K562 (cell line): ENCODE results near the gene GBA2. TPM values are rescaled to one million over a fixed set of nuclear protein-coding genes. Genes with fewer than 3 reads are reported as not detected.

Source experiments
- CAMTA2 ChIP-seq: fragments of 250-450 bp; sonication (Bioruptor Pico); conservative IDR thresholded peaks from 2 replicates; pipeline ENCODE4 v1.5.1; 2022
- CEBPG ChIP-seq, 3 experiments: fragments of 200-800 bp in 1 of 3; sonication (Bioruptor generic) in 1 of 3; sonication (generic) in 1 of 3; formaldehyde crosslinking in 1 of 3; IDR thresholded peaks in 2 of 3; conservative IDR thresholded peaks in 1 of 3; 2 replicates each; pipeline versions ENCODE4 v1.6.1 to v1.8.0; 2016 to 2022; ENCODE audit warnings: missing compliant biosample characterization in 2 of 3, missing genetic modification characterization in 2 of 3, mild to moderate bottlenecking in 1 of 3, missing genetic modification reagents in 1 of 3
- HDAC8 ChIP-seq: fragments of 450-650 bp; IDR thresholded peaks from 2 replicates; pipeline ENCODE4 v1.6.1; 2016; ENCODE audit warnings: mild to moderate bottlenecking, missing genetic modification characterization, moderate library complexity, missing compliant biosample characterization
- KDM1A ChIP-seq, 2 experiments: fragments of 450-650 bp; IDR thresholded peaks; 2 replicates each; pipeline ENCODE4 v1.6.1; 2016; ENCODE audit warnings: mild to moderate bottlenecking in 2 of 2
- NEUROD1 ChIP-seq: fragments of 150-350 bp; IDR thresholded peaks from 2 replicates; pipeline ENCODE4 v1.6.1; 2014; ENCODE audit warnings: borderline replicate concordance, low read length, low read depth; ENCODE audit not compliant: partially characterized antibody
- NR2C1 ChIP-seq, 2 experiments: fragments of 450-650 bp; IDR thresholded peaks; 2 replicates each; pipeline ENCODE4 v1.6.1; 2017; ENCODE audit warnings: mild to moderate bottlenecking in 2 of 2, antibody characterized with exemption in 1 of 2, inconsistent platforms in 1 of 2, missing compliant biosample characterization in 1 of 2, missing genetic modification characterization in 1 of 2
- POLR2AphosphoS5 ChIP-seq: IDR thresholded peaks from 2 replicates; pipeline ENCODE4 v1.6.1; 2011; ENCODE audit warnings: mild to moderate bottlenecking, low read depth, low read length, moderate library complexity; ENCODE audit not compliant: control insufficient read depth, insufficient read depth
- SIX5 ChIP-seq, 2 experiments: IDR thresholded peaks; 2 replicates each; pipeline ENCODE4 v1.6.1; 2011; ENCODE audit warnings: low read length in 2 of 2, borderline replicate concordance in 1 of 2, low read depth in 1 of 2, mild to moderate bottlenecking in 1 of 2, moderate library complexity in 1 of 2; ENCODE audit not compliant: insufficient read depth in 1 of 2
- SMARCA4 ChIP-seq: fragments of 450-650 bp; IDR thresholded peaks from 2 replicates; pipeline ENCODE4 v1.6.1; 2016
- TAF9B ChIP-seq: fragments of 450-650 bp; IDR thresholded peaks from 2 replicates; pipeline ENCODE4 v1.6.1; 2018; ENCODE audit warnings: mild to moderate bottlenecking; ENCODE audit not compliant: partially characterized antibody
- TBL1XR1 ChIP-seq, 2 experiments: IDR thresholded peaks; 2 replicates each; pipeline ENCODE4 v1.6.1; 2012; ENCODE audit warnings: improper control_type of control experiment in 2 of 2, low read length in 2 of 2, mild to moderate bottlenecking in 1 of 2
- THRAP3 ChIP-seq: fragments of 450-650 bp; IDR thresholded peaks from 2 replicates; pipeline ENCODE4 v1.6.1; 2016; ENCODE audit warnings: mild to moderate bottlenecking, inconsistent platforms, borderline replicate concordance
- ZEB2 ChIP-seq: fragments of 450-650 bp; IDR thresholded peaks from 2 replicates; pipeline ENCODE4 v1.6.1; 2016
- ZNF445 ChIP-seq: fragments of 250-450 bp; sonication (Bioruptor Pico); IDR thresholded peaks from 2 replicates; pipeline ENCODE4 v1.4.0; 2020; ENCODE audit warnings: low read depth, mild to moderate bottlenecking, moderate library complexity
- ZSCAN32 ChIP-seq: fragments of 450-650 bp; formaldehyde crosslinking; IDR thresholded peaks from 2 replicates; pipeline ENCODE4 v1.4.0; 2020; ENCODE audit warnings: mild to moderate bottlenecking, moderate library complexity
- polyA plus RNA-seq, 8 experiments: library from polyadenylated mRNA; depleted of rRNA in 4 of 8; stranded (reverse) in 5 of 8; unstranded in 3 of 8; fragments of >200 nt; fragmentation: Nextera tagmentation in 2 of 8; fragmentation: Illumina TruSeq in 1 of 8; extraction: Ambion mirVana in 2 of 8; extraction: Trizol in 1 of 8; gene quantifications; 2 replicates each; pipeline versions ENCODE4 v1.2.1 to v1.2.3, GENCODE V29; 2011 to 2014; ENCODE audit warnings: inconsistent platforms in 1 of 8, missing spikeins in 1 of 8
- total RNA-seq, 7 experiments: library from RNA; depleted of rRNA in 6 of 7; stranded (reverse); fragments of >200 nt in 6 of 7; fragmentation: Illumina TruSeq in 2 of 7; extraction: Trizol in 2 of 7; gene quantifications; 2 replicates each; pipeline versions ENCODE4 v1.2.1 to v1.2.3, GENCODE V29; 2011 to 2021; ENCODE audit warnings: low replicate concordance in 1 of 7
- TF ChIP-seq, protein P1 (sequence below), 2 experiments: IDR thresholded peaks; 2 replicates each; pipeline ENCODE4 v1.6.1; 2012; ENCODE audit warnings: improper control_type of control experiment in 2 of 2, low read depth in 2 of 2, low read length in 2 of 2, borderline replicate concordance in 1 of 2
- TF ChIP-seq, protein P2 (sequence below): fragments of 450-650 bp; IDR thresholded peaks from 2 replicates; pipeline ENCODE4 v1.6.1; 2016; ENCODE audit warnings: low read depth, mild to moderate bottlenecking, moderate library complexity
- TF ChIP-seq, protein P3 (sequence below): fragments of 200-400 bp; formaldehyde crosslinking; IDR thresholded peaks from 2 replicates; pipeline ENCODE4 v1.6.1; 2017; ENCODE audit warnings: mild to moderate bottlenecking, low read depth, low read length, moderate library complexity
- TF ChIP-seq, protein P4 (sequence below): fragments of 450-650 bp; IDR thresholded peaks from 2 replicates; pipeline ENCODE4 v1.6.1; 2016; ENCODE audit warnings: antibody characterized with exemption

Gene GBA2
- total and polyA plus RNA-seq, 9 of the 15 experiments (the other 6 are each of a cell fraction or from before 2014, with no cell fraction given), result 14.1 to 60.4 (median 32.1) TPM

DNA sequence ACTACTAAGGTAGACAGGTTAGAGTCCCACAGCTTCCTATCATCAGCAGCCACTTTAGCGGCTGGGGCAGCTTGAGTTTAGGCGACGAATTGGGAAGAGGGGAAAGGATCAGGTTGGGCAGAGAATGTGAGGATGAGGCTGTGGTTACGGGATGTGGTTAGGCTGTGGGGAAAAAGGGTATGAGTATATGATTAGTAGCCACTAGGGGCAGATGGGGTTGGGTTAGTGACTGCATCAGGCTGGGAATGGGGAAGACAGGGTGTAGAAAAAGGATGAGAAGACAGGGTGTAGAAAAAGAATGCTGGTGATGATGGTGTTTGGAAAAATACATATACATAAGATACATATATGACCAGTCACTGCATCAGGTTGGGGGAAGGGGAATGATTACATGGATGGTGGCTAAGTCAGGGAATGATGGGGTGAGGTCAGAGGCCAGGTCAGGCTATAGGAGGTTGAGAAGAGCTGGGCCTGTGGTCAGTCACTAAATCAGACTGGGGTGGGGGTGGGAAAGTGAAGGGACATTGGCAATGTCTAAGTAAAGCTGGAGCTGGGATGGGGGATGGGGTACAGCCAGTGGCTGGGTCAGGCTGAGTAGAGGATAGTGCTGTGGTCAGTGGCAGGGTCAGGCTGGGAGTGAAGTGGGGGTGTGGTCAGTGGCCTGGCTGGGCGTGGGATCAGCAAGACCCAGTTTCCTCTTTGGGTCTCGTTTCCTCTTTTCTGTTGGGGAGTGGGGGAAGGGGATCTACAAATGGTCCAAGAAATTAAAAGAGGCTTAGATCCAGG is 19.1 kb downstream of the GBA2 start (continued):
- TF ChIP-seq, protein P1, sequence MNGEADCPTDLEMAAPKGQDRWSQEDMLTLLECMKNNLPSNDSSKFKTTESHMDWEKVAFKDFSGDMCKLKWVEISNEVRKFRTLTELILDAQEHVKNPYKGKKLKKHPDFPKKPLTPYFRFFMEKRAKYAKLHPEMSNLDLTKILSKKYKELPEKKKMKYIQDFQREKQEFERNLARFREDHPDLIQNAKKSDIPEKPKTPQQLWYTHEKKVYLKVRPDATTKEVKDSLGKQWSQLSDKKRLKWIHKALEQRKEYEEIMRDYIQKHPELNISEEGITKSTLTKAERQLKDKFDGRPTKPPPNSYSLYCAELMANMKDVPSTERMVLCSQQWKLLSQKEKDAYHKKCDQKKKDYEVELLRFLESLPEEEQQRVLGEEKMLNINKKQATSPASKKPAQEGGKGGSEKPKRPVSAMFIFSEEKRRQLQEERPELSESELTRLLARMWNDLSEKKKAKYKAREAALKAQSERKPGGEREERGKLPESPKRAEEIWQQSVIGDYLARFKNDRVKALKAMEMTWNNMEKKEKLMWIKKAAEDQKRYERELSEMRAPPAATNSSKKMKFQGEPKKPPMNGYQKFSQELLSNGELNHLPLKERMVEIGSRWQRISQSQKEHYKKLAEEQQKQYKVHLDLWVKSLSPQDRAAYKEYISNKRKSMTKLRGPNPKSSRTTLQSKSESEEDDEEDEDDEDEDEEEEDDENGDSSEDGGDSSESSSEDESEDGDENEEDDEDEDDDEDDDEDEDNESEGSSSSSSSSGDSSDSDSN (IDR thresholded peaks at IDR 0.05; ENCODE audit: borderline replicate concordance in 1 of 2, low read depth in 2 of 2, low read length in 2 of 2), result no peak
- TF ChIP-seq, protein P2, sequence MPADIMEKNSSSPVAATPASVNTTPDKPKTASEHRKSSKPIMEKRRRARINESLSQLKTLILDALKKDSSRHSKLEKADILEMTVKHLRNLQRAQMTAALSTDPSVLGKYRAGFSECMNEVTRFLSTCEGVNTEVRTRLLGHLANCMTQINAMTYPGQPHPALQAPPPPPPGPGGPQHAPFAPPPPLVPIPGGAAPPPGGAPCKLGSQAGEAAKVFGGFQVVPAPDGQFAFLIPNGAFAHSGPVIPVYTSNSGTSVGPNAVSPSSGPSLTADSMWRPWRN, result no peak
- no peak for TF ChIP-seq NEUROD1
- peak; percentile 30; the same call in 1 of the 2 replicates for TF ChIP-seq POLR2AphosphoS5
- peak; percentile 30; the same call in 1 of the 2 replicates for TF ChIP-seq ZEB2
- TF ChIP-seq, protein P3, sequence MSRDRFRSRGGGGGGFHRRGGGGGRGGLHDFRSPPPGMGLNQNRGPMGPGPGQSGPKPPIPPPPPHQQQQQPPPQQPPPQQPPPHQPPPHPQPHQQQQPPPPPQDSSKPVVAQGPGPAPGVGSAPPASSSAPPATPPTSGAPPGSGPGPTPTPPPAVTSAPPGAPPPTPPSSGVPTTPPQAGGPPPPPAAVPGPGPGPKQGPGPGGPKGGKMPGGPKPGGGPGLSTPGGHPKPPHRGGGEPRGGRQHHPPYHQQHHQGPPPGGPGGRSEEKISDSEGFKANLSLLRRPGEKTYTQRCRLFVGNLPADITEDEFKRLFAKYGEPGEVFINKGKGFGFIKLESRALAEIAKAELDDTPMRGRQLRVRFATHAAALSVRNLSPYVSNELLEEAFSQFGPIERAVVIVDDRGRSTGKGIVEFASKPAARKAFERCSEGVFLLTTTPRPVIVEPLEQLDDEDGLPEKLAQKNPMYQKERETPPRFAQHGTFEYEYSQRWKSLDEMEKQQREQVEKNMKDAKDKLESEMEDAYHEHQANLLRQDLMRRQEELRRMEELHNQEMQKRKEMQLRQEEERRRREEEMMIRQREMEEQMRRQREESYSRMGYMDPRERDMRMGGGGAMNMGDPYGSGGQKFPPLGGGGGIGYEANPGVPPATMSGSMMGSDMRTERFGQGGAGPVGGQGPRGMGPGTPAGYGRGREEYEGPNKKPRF, result no peak
- TF ChIP-seq CAMTA2, result no peak
- no peak for TF ChIP-seq CEBPG (CRISPR knock-in tag; IDR thresholded peaks at IDR 0.05)
- no peak for TF ChIP-seq CEBPG (tag; conservative IDR thresholded peaks at IDR 0.05 in 1 of 2, IDR thresholded peaks at IDR 0.05 in 1 of 2)
- TF ChIP-seq SIX5 (IDR thresholded peaks at IDR 0.05; ENCODE audit: borderline replicate concordance in 1 of 2, insufficient read depth in 1 of 2, low read depth in 1 of 2, low read length in 2 of 2), result no peak
- peak; percentile 41; the same call in 1 of the 2 replicates for TF ChIP-seq NR2C1 (IDR thresholded peaks at IDR 0.05)
- peak; percentile 52 for TF ChIP-seq NR2C1 (tag; IDR thresholded peaks at IDR 0.05)
- no peak for TF ChIP-seq ZNF445 (CRISPR knock-in tag)
- no peak for TF ChIP-seq ZSCAN32
- TF ChIP-seq TAF9B, result peak; percentile 11
- TF ChIP-seq, protein P4, sequence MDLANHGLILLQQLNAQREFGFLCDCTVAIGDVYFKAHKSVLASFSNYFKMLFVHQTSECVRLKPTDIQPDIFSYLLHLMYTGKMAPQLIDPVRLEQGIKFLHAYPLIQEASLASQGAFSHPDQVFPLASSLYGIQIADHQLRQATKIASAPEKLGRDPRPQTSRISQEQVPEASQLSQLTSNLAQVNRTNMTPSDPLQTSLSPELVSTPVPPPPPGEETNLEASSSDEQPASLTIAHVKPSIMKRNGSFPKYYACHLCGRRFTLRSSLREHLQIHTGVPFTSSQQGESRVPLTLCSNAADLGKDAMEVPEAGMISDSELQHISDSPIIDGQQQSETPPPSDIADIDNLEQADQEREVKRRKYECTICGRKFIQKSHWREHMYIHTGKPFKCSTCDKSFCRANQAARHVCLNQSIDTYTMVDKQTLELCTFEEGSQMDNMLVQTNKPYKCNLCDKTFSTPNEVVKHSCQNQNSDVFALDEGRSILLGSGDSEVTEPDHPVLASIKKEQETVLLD, result peak; percentile 40; the same call in 1 of the 2 replicates
- peak; percentile 39; the same call in 1 of the 2 replicates for TF ChIP-seq SMARCA4
- TF ChIP-seq TBL1XR1 (IDR thresholded peaks at IDR 0.05; ENCODE audit: low read length in 2 of 2), result peak in 1 of 2 experiments; percentile 33; a peak in 1 of 4 replicates
- TF ChIP-seq THRAP3, result 0 out of 2 replicates have a peak, but pooled peaks have one; percentile 67
- TF ChIP-seq HDAC8 (tag), result no peak
- peak; percentile 56 to 60; a peak in 3 of 4 replicates for TF ChIP-seq KDM1A (IDR thresholded peaks at IDR 0.05)
